ENCODE results near the gene CLDND1. TPM values are rescaled to one million over a fixed set of nuclear protein-coding genes. Genes with fewer than 3 reads are reported as not detected.

Gene CLDND1
- total and polyA plus RNA-seq, 2 of the 13 experiments (the other 11 are each of a cell fraction or from before 2014, with no cell fraction given), result 50.8 to 121 TPM

GRCh38 chr3:98553021-98553563, 30.4 kb upstream of the CLDND1 start (continued):
- TF ChIP-seq ZNF737 (CRISPR knock-in tag; IDR thresholded peaks at IDR 0.05; ENCODE audit: borderline replicate concordance) (no peak), ZNF251 (CRISPR knock-in tag; IDR thresholded peaks at IDR 0.05) (no peak), NFATC3 (CRISPR knock-in tag; IDR thresholded peaks at IDR 0.05) (no peak)

GRCh38 chr3:98552232-98553020, 29.7 kb upstream of the CLDND1 start:
- intact Hi-C loops (cut with micrococcal nuclease; ENCODE audit: unreplicated experiment) (no loop called here), in situ Hi-C loops (cut with HindIII; ENCODE audit: extremely low pct_ligation_motif_present, low pct_unique_long_range_greater_than_20kb) (loop anchor here (25.0 kb wide), 1 partner anchor 515 kb away; the partner anchor contains the start of gene GABRR3)
- CTCF ChIA-PET (ENCODE audit: low intra/inter-chr PET ratio, low total read pairs), result no interaction called here
- Histone ChIP-seq H3K4me2 (ENCODE audit: low read depth, low read length) (no peak overlapping the region), H3K9me3 (ENCODE audit: low read length) (no peaks in the 10 kb centered on the region), H3K79me2 (ENCODE audit: insufficient read depth, low read length) (no peaks in the 10 kb centered on the region), H3K9ac (ENCODE audit: insufficient read depth, low read depth, low read length) (no peak overlapping the region), H3K4me3 (replicated peaks in 1 of 3; ENCODE audit: insufficient read depth in 1 of 3, low read depth in 2 of 3, low read length in 3 of 3) (no peak overlapping the region), H2AFZ (ENCODE audit: low read length) (no peak overlapping the region), H3K27me3 (ENCODE audit: control insufficient read depth in 1 of 2, insufficient read depth in 2 of 2, low read length in 2 of 2) (no peaks in the 10 kb centered on the region), H4K20me1 (ENCODE audit: insufficient read depth, low read length) (no peaks in the 10 kb centered on the region), H3K36me3 (replicated peaks in 1 of 2; ENCODE audit: control insufficient read depth in 1 of 2, insufficient read depth in 2 of 2, low read length in 2 of 2) (no peaks in the 10 kb centered on the region), H3K4me1 (ENCODE audit: insufficient read depth, low read length) (no peaks in the 10 kb centered on the region), H3K27ac (ENCODE audit: extremely low read length, insufficient read depth, low read length) (no peak overlapping the region)
- no peak for FAIRE-seq
- DNase-seq (ENCODE audit: low spot score), result no peak
- 28% methylated on average over 4 of the region's 4 CpGs for WGBS (ENCODE audit: low lambda C conversion rate)
- TF ChIP-seq POLR2AphosphoS5 (IDR thresholded peaks at IDR 0.05; ENCODE audit: low read depth, low read length) (no peak), ZBTB33 (CRISPR knock-in tag; IDR thresholded peaks at IDR 0.05) (no peak), ZNF460 (CRISPR knock-in tag; IDR thresholded peaks at IDR 0.05; ENCODE audit: borderline replicate concordance) (no peak), GTF2F1 (IDR thresholded peaks at IDR 0.05; ENCODE audit: low read length) (no peak), RFX5 (IDR thresholded peaks at IDR 0.05; ENCODE audit: low read depth, low read length) (no peak), ZSCAN20 (CRISPR knock-in tag; IDR thresholded peaks at IDR 0.05; ENCODE audit: borderline replicate concordance) (no peak), KDM6A (CRISPR knock-in tag; IDR thresholded peaks at IDR 0.05; ENCODE audit: low read depth) (no peak), ZNF510 (CRISPR knock-in tag; IDR thresholded peaks at IDR 0.05; ENCODE audit: low read depth) (no peak), ZNF282 (IDR thresholded peaks at IDR 0.05; ENCODE audit: partially characterized antibody) (no peak), MAFF (IDR thresholded peaks at IDR 0.05; ENCODE audit: low read depth, low read length) (no peak), IKZF1 (IDR thresholded peaks at IDR 0.05) (no peak), NCOA1 (CRISPR knock-in tag; IDR thresholded peaks at IDR 0.05) (no peak), KAT7 (CRISPR knock-in tag; IDR thresholded peaks at IDR 0.05; ENCODE audit: borderline replicate concordance) (no peak), ZNF33B (CRISPR knock-in tag; IDR thresholded peaks at IDR 0.05) (no peak), TOPORS (CRISPR knock-in tag; IDR thresholded peaks at IDR 0.05) (no peak)
- BruUV-seq (replicated peaks), result no TSS peak
- POLR2A ChIA-PET, result no interaction called here
- no peak for ATAC-seq

Measured in HepG2 (cell line).